ENCODE measurements around the gene SELENON.
A peak's percentile ranks its signal among the peaks of the same experiment; 100 is the strongest.

Gene SELENON

DNA sequence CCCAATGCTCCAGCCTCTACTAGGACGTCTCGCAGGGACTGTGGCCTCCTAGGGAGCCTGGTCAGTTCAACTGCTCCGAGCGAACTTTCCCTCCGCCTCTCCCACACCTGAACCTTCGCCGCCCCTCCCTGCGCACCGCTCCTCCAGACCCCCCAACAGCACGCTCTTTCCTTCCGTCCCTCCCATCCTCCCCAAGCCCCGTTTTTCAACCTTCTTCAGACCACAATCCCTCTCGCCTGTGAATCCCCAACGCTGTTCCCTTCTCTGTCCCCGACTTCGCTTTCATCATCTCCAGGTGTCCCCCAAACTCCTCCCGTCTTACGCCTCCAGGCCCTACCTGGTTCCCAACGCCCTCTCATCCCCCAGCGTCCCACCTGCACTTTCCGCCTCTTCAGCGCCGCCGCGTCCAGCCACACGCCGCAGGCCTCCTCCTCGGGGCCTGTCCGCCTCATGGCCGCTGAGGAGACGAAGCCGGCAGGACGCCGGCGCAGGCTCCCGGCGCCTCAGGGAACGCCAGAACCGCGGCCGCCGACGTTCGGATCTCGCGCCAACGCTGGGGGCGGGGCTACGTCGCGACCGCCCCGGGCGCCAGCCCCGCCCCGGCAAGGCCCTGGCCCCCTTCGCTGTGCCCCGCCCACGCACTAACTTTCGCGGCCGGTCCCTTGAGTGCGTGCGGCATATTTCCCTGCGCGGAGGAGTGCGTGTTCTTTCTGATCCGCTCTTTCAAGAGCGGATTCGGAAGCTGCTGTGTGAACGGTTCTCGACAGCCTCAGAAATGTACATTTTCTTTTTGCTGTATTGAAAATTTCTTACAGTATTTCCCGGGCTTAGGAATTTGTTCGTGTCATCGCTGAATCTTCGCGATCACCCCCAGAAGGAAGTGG is 59.2 kb downstream of the SELENON start, which contains the start of gene AUNIP:
Gene AUNIP (minus strand): TSS at position 552 of the 884 bp plus-strand sequence. CDS start 100 bp downstream, at position 452.
- Histone ChIP-seq H3K4me3 (IDR thresholded peaks at IDR 0.05; ENCODE audit: insufficient read depth, low read depth, low read length) (peak within 1 kb of the TSS; percentile 95), H3K79me2 (ENCODE audit: insufficient read depth, low read depth) (peaks cover 26% of the 10 kb centered on the region; the same call in 1 of the 2 replicates), H3K4me1 (ENCODE audit: low read depth, poor library complexity, severe bottlenecking) (peaks cover 5% of the 10 kb centered on the region), H3K27me3 (ENCODE audit: insufficient read depth, low read depth) (no peaks in the 10 kb centered on the region), H3K36me3 (ENCODE audit: insufficient read depth) (no peaks in the 10 kb centered on the region), H3K27ac (peak within 1 kb of the TSS; percentile 51; the same call in 1 of the 2 replicates), H3K4me2 (peak within 1 kb of the TSS; percentile 99), H2AFZ (ENCODE audit: low read depth) (peak within 1 kb of the TSS; percentile 69), H3K9ac (peak within 1 kb of the TSS; percentile 84), H4K20me1 (ENCODE audit: insufficient read depth) (no peaks in the 10 kb centered on the region)
- TF ChIP-seq, protein P1, sequence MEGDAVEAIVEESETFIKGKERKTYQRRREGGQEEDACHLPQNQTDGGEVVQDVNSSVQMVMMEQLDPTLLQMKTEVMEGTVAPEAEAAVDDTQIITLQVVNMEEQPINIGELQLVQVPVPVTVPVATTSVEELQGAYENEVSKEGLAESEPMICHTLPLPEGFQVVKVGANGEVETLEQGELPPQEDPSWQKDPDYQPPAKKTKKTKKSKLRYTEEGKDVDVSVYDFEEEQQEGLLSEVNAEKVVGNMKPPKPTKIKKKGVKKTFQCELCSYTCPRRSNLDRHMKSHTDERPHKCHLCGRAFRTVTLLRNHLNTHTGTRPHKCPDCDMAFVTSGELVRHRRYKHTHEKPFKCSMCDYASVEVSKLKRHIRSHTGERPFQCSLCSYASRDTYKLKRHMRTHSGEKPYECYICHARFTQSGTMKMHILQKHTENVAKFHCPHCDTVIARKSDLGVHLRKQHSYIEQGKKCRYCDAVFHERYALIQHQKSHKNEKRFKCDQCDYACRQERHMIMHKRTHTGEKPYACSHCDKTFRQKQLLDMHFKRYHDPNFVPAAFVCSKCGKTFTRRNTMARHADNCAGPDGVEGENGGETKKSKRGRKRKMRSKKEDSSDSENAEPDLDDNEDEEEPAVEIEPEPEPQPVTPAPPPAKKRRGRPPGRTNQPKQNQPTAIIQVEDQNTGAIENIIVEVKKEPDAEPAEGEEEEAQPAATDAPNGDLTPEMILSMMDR (conservative IDR thresholded peaks at IDR 0.05; ENCODE audit: low read depth, low read length), result no peak

DNA sequence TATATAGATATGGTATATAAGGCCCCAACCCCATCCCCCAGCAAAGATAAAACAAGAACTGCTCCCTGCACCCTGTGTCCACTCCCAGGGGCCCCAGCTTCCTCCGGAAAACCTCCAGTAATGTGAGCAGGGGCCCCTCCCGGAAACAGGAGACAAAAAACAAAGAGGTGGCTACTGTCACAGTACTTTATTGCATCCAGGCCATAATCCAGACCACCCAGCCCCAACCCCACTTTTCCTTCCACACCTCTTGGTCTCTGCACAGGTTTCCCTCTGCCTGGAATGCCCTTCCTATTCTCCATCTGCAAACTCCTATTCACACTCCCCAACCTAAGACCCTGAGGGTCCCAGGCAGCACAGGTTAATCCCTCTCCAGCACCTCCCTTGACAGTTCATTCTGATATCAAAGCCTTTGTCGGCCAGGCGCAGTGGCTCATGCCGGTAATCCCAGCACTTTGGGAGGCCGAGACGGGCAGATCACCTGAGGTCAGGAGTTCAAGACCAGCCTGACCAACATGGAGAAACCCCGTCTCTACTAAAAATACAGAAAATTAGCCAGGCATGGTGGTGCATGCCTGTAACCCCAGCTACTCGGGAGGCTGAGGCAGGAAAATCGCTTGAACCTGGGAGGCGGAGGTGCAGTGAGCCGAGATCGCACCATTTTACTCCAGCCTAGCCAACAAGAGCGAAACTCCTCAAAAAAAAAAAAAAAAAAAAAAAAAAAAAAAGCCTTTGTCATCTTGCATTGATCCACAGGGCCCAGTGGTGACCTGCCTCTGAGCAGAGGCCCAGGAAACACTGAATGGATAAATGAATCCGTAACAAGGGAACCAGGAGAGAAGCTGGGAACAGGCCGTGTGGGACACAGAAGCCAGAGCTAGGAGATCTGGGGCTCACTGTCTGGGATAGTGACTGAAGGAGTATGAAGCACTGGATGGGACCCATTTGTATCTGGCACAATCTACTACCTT is 61.6 kb downstream of the SELENON start:
- H3K27ac ChIP-seq, result no peak overlapping the region
- peaks cover 16% of the 10 kb centered on the region; the same call in 1 of the 2 replicates for H3K79me2 ChIP-seq (ENCODE audit: insufficient read depth, low read depth)
- no peak overlapping the region for H3K4me2 ChIP-seq

DNA sequence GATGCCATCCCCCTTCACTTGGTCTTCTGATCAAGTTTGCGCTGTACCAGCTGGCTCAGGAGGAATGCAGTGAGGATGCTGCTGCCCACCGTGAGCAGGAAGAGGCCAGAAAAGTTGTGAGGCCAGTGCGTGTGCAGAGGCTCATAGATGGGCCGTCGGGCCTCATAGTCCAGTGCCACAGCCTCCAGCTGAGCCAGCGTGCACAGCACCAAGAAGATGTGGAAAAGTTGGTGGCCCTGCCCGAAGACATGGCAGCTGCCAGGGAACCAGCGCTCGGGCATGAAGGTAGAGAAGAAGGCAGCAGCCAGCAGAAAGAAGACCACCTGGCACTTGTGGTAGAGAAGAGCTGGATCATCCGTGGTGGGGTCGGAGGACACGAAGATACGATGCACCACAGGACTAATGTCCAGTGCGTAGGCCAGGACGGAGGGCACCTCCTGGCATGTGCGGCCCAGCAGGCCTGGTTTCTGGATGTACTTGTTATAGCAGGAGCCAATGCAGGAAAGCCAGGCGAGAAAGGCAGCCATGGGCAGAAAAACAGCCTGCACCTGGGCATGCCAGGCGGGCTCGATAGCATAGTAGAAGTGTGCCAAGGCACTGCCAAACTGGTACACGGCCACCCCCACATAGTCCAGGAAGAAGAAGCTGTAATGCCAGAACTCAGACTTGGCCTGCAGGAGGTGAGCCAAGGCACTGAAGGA is 62.9 kb downstream of the SELENON start:
- no peaks in the 10 kb centered on the region for H3K27me3 ChIP-seq (ENCODE audit: insufficient read depth, low read depth)
- no peak overlapping the region for H3K4me2 ChIP-seq
- no peak overlapping the region for H3K27ac ChIP-seq
- TF ChIP-seq, protein P1 (conservative IDR thresholded peaks at IDR 0.05; ENCODE audit: low read depth, low read length), result no peak
- no peak overlapping the region for H3K4me3 ChIP-seq (IDR thresholded peaks at IDR 0.05; ENCODE audit: insufficient read depth, low read depth, low read length)
- H3K36me3 ChIP-seq (ENCODE audit: insufficient read depth), result no peaks in the 10 kb centered on the region
- H3K4me1 ChIP-seq (ENCODE audit: low read depth, poor library complexity, severe bottlenecking), result peaks cover 5% of the 10 kb centered on the region
- H3K79me2 ChIP-seq (ENCODE audit: insufficient read depth, low read depth), result peaks cover 11% of the 10 kb centered on the region; the same call in 1 of the 2 replicates
- no peak overlapping the region for H3K9ac ChIP-seq
- no peak overlapping the region for H2AFZ ChIP-seq (ENCODE audit: low read depth)
- no peaks in the 10 kb centered on the region for H4K20me1 ChIP-seq (ENCODE audit: insufficient read depth)

More for the DNA sequence above, 61.6 kb downstream of the SELENON start:
- TF ChIP-seq, protein P1 (conservative IDR thresholded peaks at IDR 0.05; ENCODE audit: low read depth, low read length), result no peak
- Histone ChIP-seq H4K20me1 (ENCODE audit: insufficient read depth) (no peaks in the 10 kb centered on the region), H3K4me3 (IDR thresholded peaks at IDR 0.05; ENCODE audit: insufficient read depth, low read depth, low read length) (no peak overlapping the region), H3K27me3 (ENCODE audit: insufficient read depth, low read depth) (no peaks in the 10 kb centered on the region), H3K36me3 (ENCODE audit: insufficient read depth) (no peaks in the 10 kb centered on the region), H2AFZ (ENCODE audit: low read depth) (no peak overlapping the region), H3K4me1 (ENCODE audit: low read depth, poor library complexity, severe bottlenecking) (peaks cover 5% of the 10 kb centered on the region), H3K9ac (no peak overlapping the region)

All from KMS-11 (cell line).